ENCODE measurements around the gene CXCL3. TPM values are rescaled to one million over a fixed set of nuclear protein-coding genes. Genes with fewer than 3 reads are reported as not detected.

CXCL3 gene
- total RNA-seq: 1 to 10 TPM in 1 of 2 donors, not detected in 1; 1.6 TPM

GRCh38 chr4:74038425-74039314 is at the start of gene CXCL3:
Gene CXCL3, minus strand, starts transcription at chr4:74038689. Its CDS starts 78 bp downstream, at chr4:74038611.
- Histone ChIP-seq H3K27me3 (no peaks in the 10 kb centered on the region), H3K9me3 (no peaks in the 10 kb centered on the region), H3K4me3 (peak within 1 kb of the TSS; percentile 42 to 50), H3K27ac (peak within 1 kb of the TSS; percentile 9 to 72 (median 50)), H3K36me3 (replicated peaks in 1 of 2; ENCODE audit: insufficient read depth in 1 of 2, low read depth in 2 of 2) (no peaks in the 10 kb centered on the region), H3K4me1 (peaks cover 7% of the 10 kb centered on the region)
- peak; percentile 91 for ATAC-seq
- 0 to 1% methylated on average over 14 to 57 of the region's 64 CpGs for WGBS, 2 donors
- peak in 2 of 3 donors; percentile 56 for TF ChIP-seq POLR2A (IDR thresholded peaks at IDR 0.05)
- peak; percentile 14 to 64 (median 54) for TF ChIP-seq CTCF (IDR thresholded peaks at IDR 0.05)
- intact Hi-C loops (cut with DNase I): no loop called here
- DNase-seq: peak; percentile 75 to 84 (median 77)

- intact Hi-C loops (cut with DNase I): no loop called here
- no peaks in the 10 kb centered on the region for H3K36me3 ChIP-seq (replicated peaks in 1 of 2; ENCODE audit: insufficient read depth in 1 of 2, low read depth in 2 of 2)
- TF ChIP-seq CTCF (IDR thresholded peaks at IDR 0.05): no peak
- no peak for TF ChIP-seq POLR2A (IDR thresholded peaks at IDR 0.05)
- H3K27me3 ChIP-seq: no peaks in the 10 kb centered on the region
- H3K4me1 ChIP-seq: peaks cover 7% of the 10 kb centered on the region
- no peak for ATAC-seq
- DNase-seq: no peak
- no peaks in the 10 kb centered on the region for H3K9me3 ChIP-seq
- H3K27ac ChIP-seq: no peak overlapping the region
- H3K4me3 ChIP-seq: no peak overlapping the region
Observed at GRCh38 chr4:74087481-74087880, 49.0 kb upstream of the CXCL3 start.

- no peak for TF ChIP-seq POLR2A (IDR thresholded peaks at IDR 0.05)
- TF ChIP-seq CTCF (IDR thresholded peaks at IDR 0.05): no peak
- H3K27ac ChIP-seq: no peak overlapping the region
- no peak for ATAC-seq
- intact Hi-C loops (cut with DNase I): no loop called here
- DNase-seq: no peak
- H3K4me1 ChIP-seq: no peaks in the 10 kb centered on the region
- H3K4me3 ChIP-seq: no peak overlapping the region
- no peaks in the 10 kb centered on the region for H3K27me3 ChIP-seq
- H3K36me3 ChIP-seq (replicated peaks in 1 of 2; ENCODE audit: insufficient read depth in 1 of 2, low read depth in 2 of 2): no peaks in the 10 kb centered on the region
- WGBS, 2 donors: 56 to 59% methylated on average over 4 of the region's 4 CpGs
- H3K9me3 ChIP-seq: no peaks in the 10 kb centered on the region
Observed at GRCh38 chr4:74085669-74086068, 47.2 kb upstream of the CXCL3 start.

GRCh38 chr4:74084984-74085383 is 46.5 kb upstream of the CXCL3 start:
- Histone ChIP-seq H3K4me1 (no peaks in the 10 kb centered on the region), H3K27ac (no peak overlapping the region), H3K36me3 (replicated peaks in 1 of 2; ENCODE audit: insufficient read depth in 1 of 2, low read depth in 2 of 2) (no peaks in the 10 kb centered on the region), H3K9me3 (no peaks in the 10 kb centered on the region), H3K4me3 (no peak overlapping the region), H3K27me3 (no peaks in the 10 kb centered on the region)
- intact Hi-C loops (cut with DNase I): no loop called here
- ATAC-seq (no peak), DNase-seq (no peak)
- TF ChIP-seq POLR2A (IDR thresholded peaks at IDR 0.05) (no peak), CTCF (IDR thresholded peaks at IDR 0.05) (no peak)
- 83 to 86% methylated on average over 4 of the region's 4 CpGs for WGBS, 2 donors

GRCh38 chr4:74083546-74083945 is 45.1 kb upstream of the CXCL3 start:
- Histone ChIP-seq H3K27ac (no peak overlapping the region), H3K4me1 (no peaks in the 10 kb centered on the region), H3K36me3 (replicated peaks in 1 of 2; ENCODE audit: insufficient read depth in 1 of 2, low read depth in 2 of 2) (no peaks in the 10 kb centered on the region), H3K4me3 (no peak overlapping the region), H3K9me3 (no peaks in the 10 kb centered on the region), H3K27me3 (no peaks in the 10 kb centered on the region)
- TF ChIP-seq POLR2A (IDR thresholded peaks at IDR 0.05) (no peak), CTCF (IDR thresholded peaks at IDR 0.05) (no peak)
- 81 to 84% methylated on average over 2 of the region's 2 CpGs for WGBS, 2 donors
- intact Hi-C loops (cut with DNase I): no loop called here
- ATAC-seq (no peak), DNase-seq (no peak)
